ENCODE data around the gene CERS6. TPM values are rescaled to one million over a fixed set of nuclear protein-coding genes. Genes with fewer than 3 reads are reported as not detected.

CERS6 gene
- total RNA-seq, 4 donors from 2014 or later = 25.9 to 57.2 (median 35.8) TPM

DNA sequence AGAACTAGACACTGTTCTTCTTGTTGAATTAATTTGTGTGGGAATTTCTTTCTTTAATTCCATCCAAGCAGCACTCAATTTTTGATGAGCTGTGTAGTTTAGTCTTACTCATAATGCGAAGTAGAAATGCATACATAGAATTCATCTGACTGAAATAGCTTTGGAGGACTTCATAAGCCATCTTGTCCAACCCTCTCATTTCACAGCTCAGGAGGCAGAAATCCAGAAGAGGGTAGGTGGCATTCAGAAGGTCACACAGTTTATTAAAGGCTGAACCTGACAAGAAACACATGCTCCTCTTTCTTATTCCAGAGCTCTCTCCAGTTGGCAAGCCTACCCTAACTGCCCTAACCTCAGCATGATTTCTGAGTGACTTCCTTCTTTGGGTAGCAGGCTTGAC is 177.1 kb downstream of the CERS6 start:
- DNase-seq (ENCODE audit: low spot score) = no peak
- ATAC-seq (ENCODE audit: low FRiP score) = no peak
- TF ChIP-seq, protein P1, sequence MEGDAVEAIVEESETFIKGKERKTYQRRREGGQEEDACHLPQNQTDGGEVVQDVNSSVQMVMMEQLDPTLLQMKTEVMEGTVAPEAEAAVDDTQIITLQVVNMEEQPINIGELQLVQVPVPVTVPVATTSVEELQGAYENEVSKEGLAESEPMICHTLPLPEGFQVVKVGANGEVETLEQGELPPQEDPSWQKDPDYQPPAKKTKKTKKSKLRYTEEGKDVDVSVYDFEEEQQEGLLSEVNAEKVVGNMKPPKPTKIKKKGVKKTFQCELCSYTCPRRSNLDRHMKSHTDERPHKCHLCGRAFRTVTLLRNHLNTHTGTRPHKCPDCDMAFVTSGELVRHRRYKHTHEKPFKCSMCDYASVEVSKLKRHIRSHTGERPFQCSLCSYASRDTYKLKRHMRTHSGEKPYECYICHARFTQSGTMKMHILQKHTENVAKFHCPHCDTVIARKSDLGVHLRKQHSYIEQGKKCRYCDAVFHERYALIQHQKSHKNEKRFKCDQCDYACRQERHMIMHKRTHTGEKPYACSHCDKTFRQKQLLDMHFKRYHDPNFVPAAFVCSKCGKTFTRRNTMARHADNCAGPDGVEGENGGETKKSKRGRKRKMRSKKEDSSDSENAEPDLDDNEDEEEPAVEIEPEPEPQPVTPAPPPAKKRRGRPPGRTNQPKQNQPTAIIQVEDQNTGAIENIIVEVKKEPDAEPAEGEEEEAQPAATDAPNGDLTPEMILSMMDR (IDR thresholded peaks at IDR 0.05) = no peak

DNA sequence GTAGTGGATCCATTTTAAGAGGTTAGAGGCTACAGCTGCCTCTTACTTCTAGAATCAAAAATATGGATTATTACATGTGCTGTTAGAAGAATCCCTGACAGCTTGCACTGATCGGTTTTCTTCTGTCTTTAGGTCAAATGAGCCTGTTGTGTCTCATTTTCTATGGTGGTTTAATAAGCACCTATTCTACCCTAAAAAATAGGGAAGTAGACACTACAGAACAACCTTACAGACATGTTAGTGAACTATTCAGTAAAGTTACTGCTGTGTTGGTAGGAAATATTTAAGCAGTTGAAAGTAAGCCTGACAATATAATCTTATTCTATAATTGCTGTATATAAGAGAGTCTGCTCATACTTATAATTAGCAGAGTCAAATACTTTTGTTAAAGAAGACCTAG is 177.8 kb downstream of the CERS6 start:
- DNase-seq (ENCODE audit: low spot score) (no peak), ATAC-seq (ENCODE audit: low FRiP score) (no peak)
- TF ChIP-seq, protein P1 (IDR thresholded peaks at IDR 0.05) = no peak

DNA sequence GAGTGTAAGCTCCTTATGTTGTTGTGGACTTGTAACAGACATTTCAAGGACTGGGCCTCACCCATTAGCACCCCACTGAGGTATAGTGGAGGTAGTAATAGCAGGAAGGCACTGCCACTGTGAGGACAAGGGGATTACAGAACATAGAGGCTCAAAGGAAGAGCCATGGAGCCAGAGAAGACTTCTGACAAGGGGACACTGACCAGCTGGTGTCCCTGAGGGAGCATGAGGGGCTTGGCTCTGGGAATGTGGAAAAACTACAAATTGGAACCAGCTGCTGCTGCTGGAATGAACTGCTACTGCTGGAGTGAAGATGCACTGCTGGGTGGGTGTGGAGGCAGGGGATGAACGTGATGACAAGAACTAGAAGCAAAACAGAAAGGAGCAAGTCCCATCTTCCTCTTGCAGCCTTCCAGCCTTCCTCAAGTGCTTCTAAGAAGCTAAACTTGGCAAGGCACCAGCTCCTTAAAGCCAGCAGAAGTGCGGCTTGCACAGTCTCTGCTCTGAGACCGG is 179.0 kb downstream of the CERS6 start:
- no peak for ATAC-seq (ENCODE audit: low FRiP score)
- TF ChIP-seq, protein P1 (IDR thresholded peaks at IDR 0.05) = no peak
- DNase-seq (ENCODE audit: low spot score) = no peak

DNA sequence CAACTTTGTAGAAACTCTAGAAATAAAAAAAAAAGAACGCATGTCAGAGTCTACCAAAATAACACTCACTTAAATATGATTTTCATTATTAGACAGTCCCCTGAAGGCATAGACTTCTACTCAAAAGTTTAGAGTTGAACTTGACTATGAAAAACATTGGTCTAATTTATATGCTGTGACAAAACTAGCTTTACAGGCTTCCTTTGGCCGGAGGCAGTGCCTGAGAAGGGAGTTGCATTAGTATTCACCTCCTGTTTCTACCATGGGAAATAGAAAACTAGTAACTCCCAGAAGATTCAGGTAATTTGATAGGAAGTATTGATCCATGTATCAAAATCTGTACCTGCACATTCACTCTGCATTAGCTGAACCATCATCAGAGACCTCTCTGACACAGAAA is 182.9 kb downstream of the CERS6 start:
- no peak for ATAC-seq (ENCODE audit: low FRiP score)
- TF ChIP-seq, protein P1 (IDR thresholded peaks at IDR 0.05) = no peak
- no peak for DNase-seq (ENCODE audit: low spot score)

DNA sequence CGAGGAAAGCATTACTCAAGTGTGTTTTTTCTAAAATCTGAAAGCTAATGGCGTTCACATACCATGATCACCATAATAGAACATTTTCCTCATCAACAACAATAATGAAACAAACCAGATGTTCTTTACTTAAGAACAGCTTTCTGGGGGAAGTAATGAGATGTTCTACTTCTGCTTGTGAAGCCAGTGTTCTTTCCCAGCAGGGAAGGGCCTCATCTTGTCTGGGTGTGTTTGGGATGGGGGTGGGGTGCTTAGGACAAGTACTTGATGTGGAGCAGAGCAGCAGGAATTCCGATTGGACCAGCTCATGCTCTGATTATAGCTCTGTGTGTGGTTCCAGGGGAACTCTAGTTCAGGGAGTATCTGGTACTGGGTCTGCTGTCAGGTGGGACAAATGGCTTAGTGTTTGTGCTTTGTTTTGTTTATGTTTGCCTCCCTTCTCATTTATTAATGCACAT is 183.4 kb downstream of the CERS6 start:
- ATAC-seq (ENCODE audit: low FRiP score) (no peak), DNase-seq (ENCODE audit: low spot score) (no peak)
- TF ChIP-seq, protein P1 (IDR thresholded peaks at IDR 0.05) = no peak

DNA sequence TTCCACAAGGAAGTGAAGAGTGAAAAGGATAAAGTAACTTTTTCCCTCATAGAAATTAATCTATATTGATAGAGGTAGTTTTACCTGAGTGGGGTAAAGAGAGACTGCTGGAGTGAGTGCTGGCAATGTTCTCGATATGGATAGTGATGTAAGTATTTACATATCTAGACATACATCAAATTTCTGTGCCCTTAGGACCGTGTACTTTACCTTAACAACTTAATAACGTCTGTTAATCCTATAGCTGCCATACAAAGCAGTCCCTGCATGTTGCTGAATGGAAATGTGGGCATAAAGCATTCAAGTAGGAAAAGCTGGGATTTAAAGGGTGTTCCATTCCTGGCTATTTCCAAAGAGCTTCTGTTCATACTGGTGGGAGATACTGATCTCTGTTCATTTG is 184.0 kb downstream of the CERS6 start:
- ATAC-seq (ENCODE audit: low FRiP score) (no peak), DNase-seq (ENCODE audit: low spot score) (no peak)
- TF ChIP-seq, protein P1 (IDR thresholded peaks at IDR 0.05) = no peak

DNA sequence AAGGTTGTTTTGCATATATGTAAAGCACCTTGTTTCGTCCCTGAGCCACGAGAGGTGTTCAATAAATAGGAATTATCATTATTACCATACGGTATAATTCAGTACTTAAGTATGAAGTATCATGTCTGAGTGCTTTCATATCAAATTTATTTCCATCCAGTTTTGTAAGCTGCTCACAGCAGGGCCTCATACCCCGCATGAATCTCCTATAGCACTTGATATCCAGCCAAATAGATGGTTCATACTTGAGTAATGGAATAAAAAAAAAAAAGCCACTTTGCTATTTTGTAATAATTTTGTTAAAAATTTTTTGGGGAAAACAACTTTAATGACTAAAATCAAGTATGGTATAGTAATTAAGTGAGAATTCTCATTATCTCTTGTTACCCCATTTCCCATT is 185.6 kb downstream of the CERS6 start:
- DNase-seq (ENCODE audit: low spot score) (no peak), ATAC-seq (ENCODE audit: low FRiP score) (no peak)
- TF ChIP-seq, protein P1 (IDR thresholded peaks at IDR 0.05) = no peak
